Parathyroid adenoma (tissue), 2 donors: ENCODE measurements around the gene FOXO3.
A peak's percentile ranks its signal among the peaks of the same experiment; 100 is the strongest.

Source experiments
- H2AFZ ChIP-seq: fragments of 300-600 bp; sonication (generic); one replicate; pipeline ENCODE4 v1.7.0; 2017; ENCODE audit warnings: antibody characterized with exemption, mild to moderate bottlenecking
- H3K27ac ChIP-seq: fragments of 300-600 bp; sonication (generic); one replicate; pipeline ENCODE4 v1.7.0; 2017
- H3K27me3 ChIP-seq: fragments of 300-600 bp; sonication (generic); one replicate; pipeline ENCODE4 v1.7.0; 2017; ENCODE audit warnings: low read length; ENCODE audit not compliant: control insufficient read depth, insufficient read depth
- H3K36me3 ChIP-seq: fragments of 300-600 bp; sonication (generic); one replicate; pipeline ENCODE4 v1.7.0; 2017; ENCODE audit warnings: low read length; ENCODE audit not compliant: control insufficient read depth, insufficient read depth
- H3K4me1 ChIP-seq: fragments of 300-600 bp; sonication (generic); one replicate; pipeline ENCODE4 v1.7.0; 2017; ENCODE audit warnings: control low read depth
- H3K4me2 ChIP-seq: fragments of 300-600 bp; sonication (generic); one replicate; pipeline ENCODE4 v1.7.0; 2017; ENCODE audit warnings: low read length
- H3K4me3 ChIP-seq: fragments of 300-600 bp; sonication (generic); one replicate; pipeline ENCODE4 v1.7.0; 2017; ENCODE audit warnings: low read depth, low read length
- H3K79me2 ChIP-seq: fragments of 300-600 bp; sonication (generic); one replicate; pipeline ENCODE4 v1.7.0; 2017; ENCODE audit warnings: control low read depth
- H3K9ac ChIP-seq: fragments of 300-600 bp; sonication (generic); one replicate; pipeline ENCODE4 v1.7.0; 2017; ENCODE audit warnings: mild to moderate bottlenecking
- H3K9me3 ChIP-seq: fragments of 300-600 bp; sonication (generic); one replicate; pipeline ENCODE4 v1.7.0; 2017; ENCODE audit warnings: low read length; ENCODE audit not compliant: control insufficient read depth
- CTCF ChIP-seq: fragments of 300-600 bp; sonication (generic); IDR thresholded peaks from one replicate; pipeline ENCODE4 v1.7.0; 2017; ENCODE audit warnings: antibody characterized with exemption, mild to moderate bottlenecking
- donor health status: primary hyperparathyroidism.

FOXO3 gene

GRCh38 chr6:108730635-108731515 lies 170.2 kb downstream of the FOXO3 start:
- H3K4me1 ChIP-seq = no peaks in the 10 kb centered on the region
- no peaks in the 10 kb centered on the region for H3K9me3 ChIP-seq
- H3K36me3 ChIP-seq = no peaks in the 10 kb centered on the region
- no peaks in the 10 kb centered on the region for H3K79me2 ChIP-seq
- no peak overlapping the region for H3K9ac ChIP-seq
- no peak overlapping the region for H3K27ac ChIP-seq
- H3K4me3 ChIP-seq = no peak overlapping the region
- TF ChIP-seq CTCF = no peak
- no peak overlapping the region for H3K4me2 ChIP-seq
- H3K27me3 ChIP-seq = no peaks in the 10 kb centered on the region
- H2AFZ ChIP-seq = peak overlapping the region; percentile 6

GRCh38 chr6:108732091-108732870 lies 171.6 kb downstream of the FOXO3 start:
- no peak overlapping the region for H3K4me2 ChIP-seq
- H2AFZ ChIP-seq = no peak overlapping the region
- H3K36me3 ChIP-seq = no peaks in the 10 kb centered on the region
- no peaks in the 10 kb centered on the region for H3K79me2 ChIP-seq
- no peaks in the 10 kb centered on the region for H3K27me3 ChIP-seq
- no peak overlapping the region for H3K27ac ChIP-seq
- H3K9me3 ChIP-seq = no peaks in the 10 kb centered on the region
- no peak overlapping the region for H3K4me3 ChIP-seq
- no peak for TF ChIP-seq CTCF
- H3K9ac ChIP-seq = no peak overlapping the region
- H3K4me1 ChIP-seq = no peaks in the 10 kb centered on the region

- no peak overlapping the region for H3K4me2 ChIP-seq
These were observed 172.3 kb downstream of the FOXO3 start for GRCh38 chr6:108733051-108733450.

GRCh38 chr6:108733706-108734265 lies 173.1 kb downstream of the FOXO3 start:
- no peak overlapping the region for H3K27ac ChIP-seq
- no peak for TF ChIP-seq CTCF
- no peaks in the 10 kb centered on the region for H3K79me2 ChIP-seq
- no peak overlapping the region for H3K9ac ChIP-seq
- H2AFZ ChIP-seq = no peak overlapping the region
- no peaks in the 10 kb centered on the region for H3K27me3 ChIP-seq
- H3K36me3 ChIP-seq = no peaks in the 10 kb centered on the region
- H3K4me1 ChIP-seq = no peaks in the 10 kb centered on the region
- no peak overlapping the region for H3K4me3 ChIP-seq
- H3K9me3 ChIP-seq = no peaks in the 10 kb centered on the region
- H3K4me2 ChIP-seq = no peak overlapping the region

More at GRCh38 chr6:108733051-108733450, 172.3 kb downstream of the FOXO3 start:
- H3K4me1 ChIP-seq = no peaks in the 10 kb centered on the region
- no peaks in the 10 kb centered on the region for H3K27me3 ChIP-seq
- H2AFZ ChIP-seq = no peak overlapping the region
- no peaks in the 10 kb centered on the region for H3K79me2 ChIP-seq
- no peak overlapping the region for H3K9ac ChIP-seq
- H3K36me3 ChIP-seq = no peaks in the 10 kb centered on the region
- TF ChIP-seq CTCF = no peak
- H3K9me3 ChIP-seq = no peaks in the 10 kb centered on the region
- no peak overlapping the region for H3K4me3 ChIP-seq
- no peak overlapping the region for H3K27ac ChIP-seq
